AG10803 (cell line): ENCODE measurements around the gene PLPPR1.

Experiments
- DNase-seq: peaks from one replicate; pipeline ENCODE4 v3.0.0; 2010; ENCODE audit warnings: low read depth
- H3K4me3 ChIP-seq: 2 replicates; pipeline ENCODE4 v1.5.1; 2011; ENCODE audit warnings: mild to moderate bottlenecking, low read length, control low read depth
- TF ChIP-seq, protein P1 (sequence below): conservative IDR thresholded peaks from 2 replicates; pipeline ENCODE4 v1.5.1; 2011; ENCODE audit warnings: mild to moderate bottlenecking, low read length, control low read depth, inconsistent platforms

PLPPR1 gene

DNA sequence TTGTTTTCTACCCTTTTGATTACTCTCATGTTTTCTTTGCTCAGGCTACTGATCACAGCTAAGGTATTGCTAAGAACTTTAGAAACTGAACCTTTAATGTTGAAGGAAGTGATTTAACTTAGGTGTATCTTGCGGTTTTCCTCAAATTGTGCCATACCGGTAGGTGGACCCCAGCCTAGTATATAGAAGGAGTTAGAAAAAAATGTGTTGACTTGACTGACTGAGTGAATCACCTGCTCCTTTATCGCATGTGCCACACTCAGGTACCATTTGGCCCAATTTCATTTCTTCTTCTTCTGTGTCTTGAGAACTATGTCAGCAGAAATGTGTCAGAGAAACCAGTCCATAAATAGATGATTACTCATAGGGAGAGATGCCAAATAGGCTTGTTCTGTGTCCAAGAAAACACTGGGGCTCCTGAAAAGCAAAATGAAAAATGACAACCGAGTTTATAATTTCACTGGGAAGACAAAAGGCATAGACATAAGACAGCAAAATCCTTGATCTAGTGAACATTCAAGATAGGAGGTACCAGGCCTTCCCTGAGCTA lies 19.4 kb downstream of the PLPPR1 start:
- TF ChIP-seq, protein P1, sequence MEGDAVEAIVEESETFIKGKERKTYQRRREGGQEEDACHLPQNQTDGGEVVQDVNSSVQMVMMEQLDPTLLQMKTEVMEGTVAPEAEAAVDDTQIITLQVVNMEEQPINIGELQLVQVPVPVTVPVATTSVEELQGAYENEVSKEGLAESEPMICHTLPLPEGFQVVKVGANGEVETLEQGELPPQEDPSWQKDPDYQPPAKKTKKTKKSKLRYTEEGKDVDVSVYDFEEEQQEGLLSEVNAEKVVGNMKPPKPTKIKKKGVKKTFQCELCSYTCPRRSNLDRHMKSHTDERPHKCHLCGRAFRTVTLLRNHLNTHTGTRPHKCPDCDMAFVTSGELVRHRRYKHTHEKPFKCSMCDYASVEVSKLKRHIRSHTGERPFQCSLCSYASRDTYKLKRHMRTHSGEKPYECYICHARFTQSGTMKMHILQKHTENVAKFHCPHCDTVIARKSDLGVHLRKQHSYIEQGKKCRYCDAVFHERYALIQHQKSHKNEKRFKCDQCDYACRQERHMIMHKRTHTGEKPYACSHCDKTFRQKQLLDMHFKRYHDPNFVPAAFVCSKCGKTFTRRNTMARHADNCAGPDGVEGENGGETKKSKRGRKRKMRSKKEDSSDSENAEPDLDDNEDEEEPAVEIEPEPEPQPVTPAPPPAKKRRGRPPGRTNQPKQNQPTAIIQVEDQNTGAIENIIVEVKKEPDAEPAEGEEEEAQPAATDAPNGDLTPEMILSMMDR, result no peak
- H3K4me3 ChIP-seq, result no peak overlapping the region
- no peak for DNase-seq

DNA sequence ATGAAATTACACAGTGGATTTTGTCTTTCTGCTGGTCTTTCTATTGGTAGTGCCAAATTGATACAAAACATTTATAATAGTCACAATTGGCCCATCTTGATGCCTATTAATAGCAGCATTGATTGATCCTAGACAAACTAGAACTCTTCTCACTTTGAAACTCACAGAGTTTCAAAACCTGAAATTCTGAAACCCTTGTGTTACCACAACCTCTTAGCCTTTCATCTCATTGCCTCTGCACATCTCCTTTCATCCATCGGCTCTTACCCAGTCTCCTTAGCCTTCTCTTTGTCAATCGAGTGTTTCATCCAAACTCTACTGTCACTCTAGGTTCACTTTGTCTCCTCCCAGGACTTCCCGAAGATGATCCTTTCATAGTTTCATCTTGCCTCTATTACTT lies 22.1 kb downstream of the PLPPR1 start:
- DNase-seq, result no peak
- TF ChIP-seq, protein P1, result no peak
- H3K4me3 ChIP-seq, result no peak overlapping the region

DNA sequence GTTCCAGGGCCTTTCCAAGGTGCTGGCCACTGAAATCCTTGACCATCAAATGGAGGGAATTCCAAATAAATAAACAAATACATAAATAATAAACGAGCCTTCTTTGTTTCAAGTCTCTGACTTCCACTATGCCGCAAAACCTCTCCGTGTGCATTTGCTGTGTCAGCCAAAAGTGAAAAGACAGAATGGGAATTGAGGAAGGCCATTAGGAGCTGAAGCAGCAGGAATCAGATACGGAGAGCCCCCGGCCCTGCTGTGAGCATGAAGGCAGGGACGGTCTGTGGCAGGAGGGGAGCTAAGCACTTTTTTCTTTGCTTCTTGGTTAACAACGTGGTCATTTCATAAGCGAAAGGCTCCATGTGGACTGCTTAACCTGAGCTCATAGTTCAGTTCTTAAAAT lies 26.1 kb downstream of the PLPPR1 start:
- no peak overlapping the region for H3K4me3 ChIP-seq
- no peak for DNase-seq
- TF ChIP-seq, protein P1, result no peak

- no peak for DNase-seq
- TF ChIP-seq, protein P1, result no peak
- H3K4me3 ChIP-seq, result no peak overlapping the region
Measured at GRCh38 chr9:101055516-101055915, 27.0 kb downstream of the PLPPR1 start.

GRCh38 chr9:101062686-101063085 lies 34.2 kb downstream of the PLPPR1 start:
- no peak overlapping the region for H3K4me3 ChIP-seq
- DNase-seq, result no peak
- TF ChIP-seq, protein P1, result no peak

- no peak overlapping the region for H3K4me3 ChIP-seq
- TF ChIP-seq, protein P1, result no peak
- DNase-seq, result no peak
Measured at GRCh38 chr9:101063192-101063591, 34.7 kb downstream of the PLPPR1 start.

DNA sequence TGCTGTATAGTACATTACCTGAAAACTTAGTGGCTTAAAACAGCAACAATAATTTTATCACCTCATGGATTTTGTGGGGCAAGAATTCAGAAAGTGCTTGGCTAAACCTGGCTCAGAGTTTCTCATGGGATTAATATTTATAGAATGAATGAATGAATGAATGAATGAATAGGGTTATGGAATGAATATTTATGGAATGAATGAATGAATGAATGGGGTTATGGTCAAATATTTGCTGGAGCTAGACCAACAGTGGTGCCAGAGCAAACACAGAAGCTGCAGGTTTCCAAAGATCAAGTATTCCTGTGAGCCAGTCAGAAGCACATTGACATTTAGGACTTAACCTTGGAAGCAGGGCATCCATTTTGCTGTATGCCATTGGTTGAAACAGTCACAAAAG lies 35.7 kb downstream of the PLPPR1 start:
- DNase-seq, result no peak
- no peak overlapping the region for H3K4me3 ChIP-seq
- TF ChIP-seq, protein P1, result no peak
